PFSK-1 (cell line): Measurements from ENCODE around the gene PTN.

ENCODE experiments used
- FOXP2 ChIP-seq: optimal IDR thresholded peaks from 2 replicates; pipeline ENCODE3; 2011; ENCODE audit warnings: borderline replicate concordance, control low read depth, inconsistent platforms; ENCODE audit not compliant: insufficient read depth; ENCODE audit errors: extremely low read length, extremely low read depth
- POLR2AphosphoS5 ChIP-seq: IDR thresholded peaks from 2 replicates; pipeline ENCODE4 v1.6.1; 2012; ENCODE audit warnings: low read depth, mild to moderate bottlenecking, control low read depth, low read length, moderate library complexity
- REST ChIP-seq, 2 experiments: IDR thresholded peaks; 2 replicates each; pipeline versions ENCODE4 v1.6.1 to v1.8.0; 2011 to 2012; ENCODE audit warnings: low read depth in 2 of 2, low read length in 2 of 2, control low read depth in 1 of 2, inconsistent platforms in 1 of 2, mild to moderate bottlenecking in 1 of 2, moderate library complexity in 1 of 2; ENCODE audit not compliant: insufficient read depth in 1 of 2
- SIN3A ChIP-seq: IDR thresholded peaks from 2 replicates; pipeline ENCODE4 v1.6.1; 2012; ENCODE audit warnings: mild to moderate bottlenecking, low read length, moderate library complexity, borderline replicate concordance; ENCODE audit not compliant: insufficient read depth
- TAF1 ChIP-seq: IDR thresholded peaks from 2 replicates; pipeline ENCODE4 v1.6.1; 2012; ENCODE audit warnings: low read length, control low read depth, borderline replicate concordance; ENCODE audit not compliant: insufficient read depth

PTN gene

GRCh38 chr7:137283153-137283552 lies 60.4 kb downstream of the PTN start:
- TF ChIP-seq FOXP2: no peak
- no peak for TF ChIP-seq POLR2AphosphoS5
- TF ChIP-seq SIN3A: no peak
- TF ChIP-seq REST (IDR thresholded peaks at IDR 0.05; ENCODE audit: insufficient read depth in 1 of 2, low read depth in 2 of 2, low read length in 2 of 2): no peak
- no peak for TF ChIP-seq TAF1

DNA sequence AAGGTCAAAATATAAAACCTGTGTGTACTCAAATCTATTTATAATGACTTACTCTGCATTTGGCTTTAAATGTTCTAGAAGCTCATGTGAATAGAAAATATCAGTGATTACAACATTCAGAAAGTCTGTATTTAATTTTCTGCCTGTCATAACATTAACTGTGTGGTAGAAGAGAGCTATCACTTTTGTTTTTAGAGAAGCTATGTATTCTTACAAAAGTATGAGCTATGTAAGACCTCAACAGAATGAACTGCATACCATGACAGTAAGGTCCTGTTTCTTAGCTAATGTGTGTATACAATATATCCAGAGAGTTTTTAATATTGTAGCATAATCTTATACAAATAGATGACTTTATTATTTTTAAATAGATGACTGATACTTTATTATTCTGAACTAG lies 61.5 kb downstream of the PTN start:
- TF ChIP-seq FOXP2 (no peak), REST (IDR thresholded peaks at IDR 0.05; ENCODE audit: insufficient read depth in 1 of 2, low read depth in 2 of 2, low read length in 2 of 2) (no peak), SIN3A (no peak), POLR2AphosphoS5 (no peak), TAF1 (no peak)

DNA sequence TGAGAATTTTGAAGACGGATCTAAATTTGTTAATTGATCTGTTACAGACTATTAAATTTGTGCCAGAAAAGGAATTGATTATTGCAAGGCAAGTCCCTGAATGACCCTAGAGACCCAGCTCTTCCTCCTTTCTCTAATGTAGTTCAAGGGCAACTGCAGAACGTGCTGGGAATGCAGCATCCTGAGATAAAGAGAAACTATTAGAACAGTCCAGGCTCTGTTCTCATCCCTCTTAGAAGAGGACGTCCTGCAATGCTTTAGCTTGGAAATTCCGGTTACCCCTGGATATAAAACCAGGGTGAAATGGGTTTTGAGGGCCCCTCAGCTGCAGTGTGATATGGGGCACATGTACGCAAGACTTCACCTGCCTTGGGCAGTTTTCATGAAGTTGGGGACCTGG lies 67.3 kb downstream of the PTN start:
- TF ChIP-seq REST (IDR thresholded peaks at IDR 0.05; ENCODE audit: insufficient read depth in 1 of 2, low read depth in 2 of 2, low read length in 2 of 2) (no peak), TAF1 (no peak), SIN3A (no peak), FOXP2 (no peak), POLR2AphosphoS5 (no peak)

DNA sequence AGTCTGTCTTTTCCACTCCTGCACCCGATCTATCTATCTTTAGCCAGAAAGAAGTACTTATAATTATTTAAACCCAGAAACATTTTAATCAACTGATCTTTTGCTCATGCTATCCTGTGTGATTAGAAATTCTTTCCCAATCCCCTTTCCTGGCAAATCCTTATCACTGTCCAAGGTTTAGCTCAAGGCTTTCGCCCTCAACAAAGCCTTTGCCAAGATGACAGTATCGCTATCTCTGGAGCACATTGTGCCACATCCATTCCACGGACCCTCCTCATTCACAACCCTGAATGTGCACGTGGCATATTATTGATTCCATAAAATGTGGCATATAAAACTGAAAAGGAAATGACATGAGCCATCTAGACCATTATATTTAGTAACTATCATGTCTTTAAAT lies 71.3 kb downstream of the PTN start:
- TF ChIP-seq SIN3A (no peak), REST (IDR thresholded peaks at IDR 0.05; ENCODE audit: insufficient read depth in 1 of 2, low read depth in 2 of 2, low read length in 2 of 2) (no peak), POLR2AphosphoS5 (no peak), FOXP2 (no peak), TAF1 (no peak)

- TF ChIP-seq TAF1 (no peak), POLR2AphosphoS5 (no peak), SIN3A (no peak), FOXP2 (no peak), REST (IDR thresholded peaks at IDR 0.05; ENCODE audit: insufficient read depth in 1 of 2, low read depth in 2 of 2, low read length in 2 of 2) (no peak)
Measured at GRCh38 chr7:137269240-137269639, 74.3 kb downstream of the PTN start.
